GM23338 (cell line): Measurements from ENCODE around the gene CCDC28A. TPM values are rescaled to one million over a fixed set of nuclear protein-coding genes. Genes with fewer than 3 reads are reported as not detected.

Experiments
- ATAC-seq: fragments of 200-7000 bp; cut with Tn5 transposase; 3 replicates; pipeline ENCODE4 v1.9.1; 2020
- DNase-seq: peaks from one replicate; pipeline ENCODE4 v3.0.0-alpha.2; 2015; ENCODE audit warnings: low spot score
- H2AFZ ChIP-seq: fragments of 200-600 bp; sonication (generic); 2 replicates; pipeline ENCODE4 v1.8.0; 2016; ENCODE audit warnings: antibody characterized with exemption, mild to moderate bottlenecking, moderate library complexity
- H3F3A ChIP-seq: fragments of 200-600 bp; sonication (generic); replicated peaks from 2 replicates; pipeline ENCODE4 v1.8.0; 2017; ENCODE audit warnings: antibody characterized with exemption, mixed run types, low read depth
- H3K27ac ChIP-seq: fragments of 200-600 bp; sonication (generic); 2 replicates; pipeline ENCODE4 v1.6.1; 2016; ENCODE audit warnings: low read depth
- H3K27me3 ChIP-seq: fragments of 200-600 bp; sonication (generic); 2 replicates; pipeline ENCODE4 v1.8.0; 2016; ENCODE audit warnings: mild to moderate bottlenecking, mixed run types, moderate library complexity; ENCODE audit not compliant: insufficient read depth
- H3K36me3 ChIP-seq: fragments of 200-600 bp; sonication (generic); 2 replicates; pipeline ENCODE4 v1.8.0; 2016; ENCODE audit warnings: mild to moderate bottlenecking; ENCODE audit not compliant: insufficient read depth
- H3K4me1 ChIP-seq: fragments of 200-600 bp; sonication (generic); 2 replicates; pipeline ENCODE4 v1.8.0; 2016; ENCODE audit warnings: mild to moderate bottlenecking, moderate library complexity; ENCODE audit not compliant: insufficient read depth
- H3K4me2 ChIP-seq: fragments of 200-600 bp; sonication (generic); 2 replicates; pipeline ENCODE4 v1.7.1; 2017; ENCODE audit warnings: mixed run types
- H3K4me3 ChIP-seq: fragments of 200-600 bp; sonication (generic); 2 replicates; pipeline ENCODE4 v1.6.1; 2016; ENCODE audit warnings: mixed run types
- H3K79me2 ChIP-seq: fragments of 200-600 bp; sonication (generic); replicated peaks from 2 replicates; pipeline ENCODE4 v1.8.0; 2017; ENCODE audit warnings: mild to moderate bottlenecking; ENCODE audit not compliant: insufficient read depth
- H3K9me2 ChIP-seq: fragments of 200-600 bp; sonication (generic); 2 replicates; pipeline ENCODE4 v1.8.0; 2017; ENCODE audit not compliant: insufficient read depth
- H4K20me1 ChIP-seq: fragments of 200-600 bp; sonication (generic); replicated peaks from 2 replicates; pipeline ENCODE4 v1.8.0; 2017; ENCODE audit warnings: mild to moderate bottlenecking; ENCODE audit not compliant: insufficient read depth
- H3K27ac Mint-ChIP-seq: 2 replicates; pipeline ENCODE4 v1.8.0; 2020; ENCODE audit warnings: inconsistent platforms, mild to moderate bottlenecking, moderate library complexity, mixed read lengths
- H3K27me3 Mint-ChIP-seq: 3 replicates; pipeline ENCODE4 v1.8.0; 2022; ENCODE audit warnings: low read depth, mild to moderate bottlenecking, moderate library complexity, mixed read lengths, inconsistent platforms; ENCODE audit not compliant: insufficient read depth, poor library complexity
- H3K36me3 Mint-ChIP-seq: 3 replicates; pipeline ENCODE4 v1.8.0; 2021; ENCODE audit warnings: low read depth, mild to moderate bottlenecking, inconsistent platforms, moderate library complexity, mixed read lengths
- H3K4me1 Mint-ChIP-seq: 3 replicates; pipeline ENCODE4 v1.8.0; 2020; ENCODE audit warnings: mild to moderate bottlenecking, inconsistent platforms, mixed read lengths
- H3K4me3 Mint-ChIP-seq: 3 replicates; pipeline ENCODE4 v1.8.0; 2021; ENCODE audit warnings: moderate library complexity, mild to moderate bottlenecking, inconsistent platforms, mixed read lengths
- H3K9me3 Mint-ChIP-seq: 3 replicates; pipeline ENCODE4 v1.8.0; 2020; ENCODE audit warnings: moderate library complexity, mild to moderate bottlenecking, inconsistent platforms, mixed read lengths
- CREB1 ChIP-seq: fragments of 250-450 bp; sonication (Bioruptor Pico); IDR thresholded peaks from 2 replicates; pipeline ENCODE4 v1.5.0; 2020; ENCODE audit warnings: low read depth, mild to moderate bottlenecking, moderate library complexity
- CTCF ChIP-seq, 2 experiments: fragments of 200-600 bp in 1 of 2; sonication (generic) in 1 of 2; conservative IDR thresholded peaks; 2 replicates each; pipeline versions ENCODE4 v1.5.1 to v1.6.1; 2016 to 2017; ENCODE audit warnings: antibody characterized with exemption in 2 of 2, low read depth in 2 of 2, mild to moderate bottlenecking in 2 of 2, moderate library complexity in 1 of 2
- EZH2 ChIP-seq: fragments of 200-600 bp; sonication (generic); IDR thresholded peaks from one replicate; pipeline ENCODE4 v1.8.0; 2017; ENCODE audit warnings: antibody characterized with exemption, mild to moderate bottlenecking, low read depth; ENCODE audit not compliant: unreplicated experiment
- EZH2phosphoT487 ChIP-seq: fragments of 200-600 bp; sonication (generic); IDR thresholded peaks from one replicate; pipeline ENCODE4 v1.8.1; 2018; ENCODE audit warnings: antibody characterized with exemption; ENCODE audit not compliant: unreplicated experiment
- JUNB ChIP-seq: IDR thresholded peaks from one replicate; pipeline ENCODE4 v1.6.1; 2016; ENCODE audit warnings: antibody characterized with exemption; ENCODE audit not compliant: unreplicated experiment
- NANOG ChIP-seq: IDR thresholded peaks from 2 replicates; pipeline ENCODE4 v1.6.1; 2016; ENCODE audit warnings: antibody characterized with exemption, borderline replicate concordance
- POLR2AphosphoS5 ChIP-seq: IDR thresholded peaks from 2 replicates; pipeline ENCODE4 v1.6.1; 2016; ENCODE audit warnings: antibody characterized with exemption, low read depth
- STAT1 ChIP-seq: IDR thresholded peaks from one replicate; pipeline ENCODE4 v1.6.1; 2016; ENCODE audit warnings: antibody characterized with exemption; ENCODE audit not compliant: unreplicated experiment
- ZNF114 ChIP-seq: fragments of 250-450 bp; sonication (Bioruptor Pico); IDR thresholded peaks from 2 replicates; pipeline ENCODE4 v1.5.0; 2020; ENCODE audit warnings: mild to moderate bottlenecking, moderate library complexity
- ZNF331 ChIP-seq: fragments of 250-450 bp; sonication (Bioruptor Pico); IDR thresholded peaks from 2 replicates; pipeline ENCODE4 v1.5.0; 2020; ENCODE audit warnings: low read depth, mild to moderate bottlenecking, moderate library complexity
- ZNF462 ChIP-seq: fragments of 250-450 bp; sonication (Bioruptor Pico); IDR thresholded peaks from 2 replicates; pipeline ENCODE4 v1.5.0; 2020; ENCODE audit warnings: mild to moderate bottlenecking, moderate library complexity
- polyA plus RNA-seq: library from polyadenylated mRNA; unstranded; fragments of >200 nt; fragmentation: Nextera tagmentation; extraction: Ambion mirVana; gene quantifications from 2 replicates; pipeline ENCODE4 v1.2.1, GENCODE V29; 2016
- total RNA-seq: library from RNA; depleted of rRNA; stranded (reverse); fragments of >200 nt; shearing (Covaris generic); gene quantifications from 2 replicates; pipeline ENCODE4 v1.2.3, GENCODE V29; 2014
- TF ChIP-seq, protein P1 (sequence below): IDR thresholded peaks from 2 replicates; pipeline ENCODE4 v1.6.1; 2016; ENCODE audit warnings: antibody characterized with exemption
- TF ChIP-seq, protein P2 (sequence below): IDR thresholded peaks from one replicate; pipeline ENCODE4 v1.6.1; 2018; ENCODE audit warnings: antibody characterized with exemption; ENCODE audit not compliant: unreplicated experiment

Gene CCDC28A
- total and polyA plus RNA-seq, 2 experiments from 2014 or later: 11.2 to 14.0 TPM

DNA sequence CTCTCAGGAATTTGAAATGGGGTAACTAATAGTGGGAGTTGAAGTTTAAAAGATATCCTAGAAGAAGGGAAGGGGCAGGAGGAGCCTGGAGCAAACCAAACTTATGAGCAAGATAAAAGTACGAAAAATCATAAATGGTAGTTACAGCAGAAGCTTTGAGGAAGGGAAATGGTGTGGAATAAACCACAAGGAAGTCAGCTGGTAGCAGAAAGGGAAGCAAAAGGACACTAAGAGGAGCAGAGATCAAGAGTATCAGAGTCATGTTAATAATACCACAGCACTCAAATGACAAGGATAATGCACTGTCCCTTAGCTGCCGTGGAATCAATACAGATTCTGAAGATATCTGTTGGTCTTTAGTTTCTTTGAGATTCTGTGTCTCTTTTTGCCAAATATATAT, 44.9 kb upstream of the CCDC28A start:
- peaks cover 7% of the 10 kb centered on the region; the same call in 2 of the 3 replicates for H3K4me1 Mint-ChIP-seq
- peaks cover 7% of the 10 kb centered on the region for H3K36me3 Mint-ChIP-seq
- Histone ChIP-seq H2AFZ (no peak overlapping the region), H3K36me3 (no peaks in the 10 kb centered on the region), H4K20me1 (no peaks in the 10 kb centered on the region), H3K79me2 (no peaks in the 10 kb centered on the region), H3K27ac (no peak overlapping the region), H3F3A (no peaks in the 10 kb centered on the region), H3K4me1 (no peaks in the 10 kb centered on the region; the same call in 1 of the 2 replicates), H3K4me2 (no peak overlapping the region), H3K27me3 (no peaks in the 10 kb centered on the region), H3K9me2 (0 out of 2 replicates have a peak, but pooled peaks cover 3% of the 10 kb centered on the region), H3K4me3 (no peak overlapping the region)
- DNase-seq (no peak), ATAC-seq (no peak)
- H3K27ac Mint-ChIP-seq: no peak overlapping the region
- no peaks in the 10 kb centered on the region for H3K27me3 Mint-ChIP-seq
- peaks cover 6% of the 10 kb centered on the region; the same call in 2 of the 3 replicates for H3K9me3 Mint-ChIP-seq
- TF ChIP-seq JUNB: no peak
- TF ChIP-seq NANOG: no peak
- no peak for TF ChIP-seq ZNF114 (CRISPR knock-in tag)
- no peak for TF ChIP-seq ZNF331 (CRISPR knock-in tag)
- TF ChIP-seq STAT1: no peak
- TF ChIP-seq, protein P1, sequence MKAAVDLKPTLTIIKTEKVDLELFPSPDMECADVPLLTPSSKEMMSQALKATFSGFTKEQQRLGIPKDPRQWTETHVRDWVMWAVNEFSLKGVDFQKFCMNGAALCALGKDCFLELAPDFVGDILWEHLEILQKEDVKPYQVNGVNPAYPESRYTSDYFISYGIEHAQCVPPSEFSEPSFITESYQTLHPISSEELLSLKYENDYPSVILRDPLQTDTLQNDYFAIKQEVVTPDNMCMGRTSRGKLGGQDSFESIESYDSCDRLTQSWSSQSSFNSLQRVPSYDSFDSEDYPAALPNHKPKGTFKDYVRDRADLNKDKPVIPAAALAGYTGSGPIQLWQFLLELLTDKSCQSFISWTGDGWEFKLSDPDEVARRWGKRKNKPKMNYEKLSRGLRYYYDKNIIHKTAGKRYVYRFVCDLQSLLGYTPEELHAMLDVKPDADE: no peak
- no peak for TF ChIP-seq EZH2
- TF ChIP-seq CTCF (conservative IDR thresholded peaks at IDR 0.05; ENCODE audit: low read depth in 2 of 2): no peak
- no peak for TF ChIP-seq ZNF462 (CRISPR knock-in tag)
- no peak for TF ChIP-seq POLR2AphosphoS5
- TF ChIP-seq CREB1 (CRISPR knock-in tag): no peak
- TF ChIP-seq EZH2phosphoT487: no peak
- TF ChIP-seq, protein P2, sequence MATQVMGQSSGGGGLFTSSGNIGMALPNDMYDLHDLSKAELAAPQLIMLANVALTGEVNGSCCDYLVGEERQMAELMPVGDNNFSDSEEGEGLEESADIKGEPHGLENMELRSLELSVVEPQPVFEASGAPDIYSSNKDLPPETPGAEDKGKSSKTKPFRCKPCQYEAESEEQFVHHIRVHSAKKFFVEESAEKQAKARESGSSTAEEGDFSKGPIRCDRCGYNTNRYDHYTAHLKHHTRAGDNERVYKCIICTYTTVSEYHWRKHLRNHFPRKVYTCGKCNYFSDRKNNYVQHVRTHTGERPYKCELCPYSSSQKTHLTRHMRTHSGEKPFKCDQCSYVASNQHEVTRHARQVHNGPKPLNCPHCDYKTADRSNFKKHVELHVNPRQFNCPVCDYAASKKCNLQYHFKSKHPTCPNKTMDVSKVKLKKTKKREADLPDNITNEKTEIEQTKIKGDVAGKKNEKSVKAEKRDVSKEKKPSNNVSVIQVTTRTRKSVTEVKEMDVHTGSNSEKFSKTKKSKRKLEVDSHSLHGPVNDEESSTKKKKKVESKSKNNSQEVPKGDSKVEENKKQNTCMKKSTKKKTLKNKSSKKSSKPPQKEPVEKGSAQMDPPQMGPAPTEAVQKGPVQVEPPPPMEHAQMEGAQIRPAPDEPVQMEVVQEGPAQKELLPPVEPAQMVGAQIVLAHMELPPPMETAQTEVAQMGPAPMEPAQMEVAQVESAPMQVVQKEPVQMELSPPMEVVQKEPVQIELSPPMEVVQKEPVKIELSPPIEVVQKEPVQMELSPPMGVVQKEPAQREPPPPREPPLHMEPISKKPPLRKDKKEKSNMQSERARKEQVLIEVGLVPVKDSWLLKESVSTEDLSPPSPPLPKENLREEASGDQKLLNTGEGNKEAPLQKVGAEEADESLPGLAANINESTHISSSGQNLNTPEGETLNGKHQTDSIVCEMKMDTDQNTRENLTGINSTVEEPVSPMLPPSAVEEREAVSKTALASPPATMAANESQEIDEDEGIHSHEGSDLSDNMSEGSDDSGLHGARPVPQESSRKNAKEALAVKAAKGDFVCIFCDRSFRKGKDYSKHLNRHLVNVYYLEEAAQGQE: no peak
- no peak overlapping the region for H3K4me3 Mint-ChIP-seq
